ENCODE measurements around the gene TMC2. TPM values are rescaled to one million over a fixed set of nuclear protein-coding genes. Genes with fewer than 3 reads are reported as not detected.
"Not testable (repeated sequence)": the region's sequence is repeated elsewhere in the genome, so short reads cannot be mapped to it uniquely, and the experiment has no call there.

The TMC2 gene
- total RNA-seq, 2 experiments from 2014 or later, result not detected

DNA sequence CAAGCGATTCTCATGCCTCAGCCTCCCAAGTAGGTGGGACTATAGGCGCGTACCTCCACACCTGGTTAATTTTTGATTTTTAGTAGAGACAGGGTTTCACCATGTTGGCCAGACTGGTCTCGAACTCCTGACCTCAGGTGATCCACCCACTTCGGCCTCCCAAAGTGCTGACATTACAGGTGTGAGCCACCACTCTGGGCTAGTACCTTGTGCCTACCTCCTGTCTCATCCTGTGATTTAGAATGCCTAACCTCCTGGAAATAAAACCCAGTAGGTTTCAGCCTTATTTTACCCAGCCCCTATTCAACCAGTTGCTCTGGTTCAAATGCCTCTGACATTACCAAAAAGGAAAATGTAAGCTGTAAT, 10.2 kb upstream of the TMC2 start:
- H3K4me3 Mint-ChIP-seq; H3K36me3 Mint-ChIP-seq; H3K9me3 Mint-ChIP-seq; POLR2A ChIA-PET; H3K27ac Mint-ChIP-seq; H3K27me3 Mint-ChIP-seq; DNase-seq; intact Hi-C loops (cut with micrococcal nuclease): not testable (repeated sequence)
- CTCF ChIA-PET, result interaction anchor here (0.6 kb wide), 1 partner anchor 42 kb away, joined by 3 read pairs; no protein-coding TSS in a partner anchor
- peaks cover 14% of the 10 kb centered on the region for H3K4me1 Mint-ChIP-seq (ENCODE audit: low read depth)

DNA sequence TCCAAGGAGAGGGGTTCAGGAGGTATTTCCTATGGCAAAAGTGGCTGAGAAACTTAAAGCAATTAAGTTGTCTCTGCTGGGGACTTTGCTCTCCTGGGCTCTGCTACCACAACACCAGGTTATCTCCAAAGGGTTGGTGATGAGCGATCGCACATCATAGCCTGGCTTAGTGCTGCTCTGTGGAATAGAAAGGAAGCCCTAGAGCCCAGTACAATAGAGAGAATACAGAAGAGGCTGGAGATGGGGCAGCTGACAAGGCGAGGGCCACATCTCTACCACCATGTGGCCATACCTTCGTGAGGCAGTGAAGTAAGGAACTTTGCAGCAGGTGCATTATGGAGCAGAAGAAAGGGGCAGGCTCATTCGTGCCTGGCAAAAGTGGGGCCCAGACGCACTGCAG, 8.6 kb upstream of the TMC2 start:
- ChIA-PET POLR2A (no interaction called here), CTCF (no interaction called here)
- Mint-ChIP-seq H3K27me3 (no peaks in the 10 kb centered on the region), H3K4me1 (ENCODE audit: low read depth) (peaks cover 11% of the 10 kb centered on the region), H3K9me3 (no peaks in the 10 kb centered on the region), H3K27ac (no peak overlapping the region), H3K4me3 (no peak overlapping the region), H3K36me3 (no peaks in the 10 kb centered on the region)
- intact Hi-C loops (cut with micrococcal nuclease), result no loop called here
- DNase-seq, result no peak

DNA sequence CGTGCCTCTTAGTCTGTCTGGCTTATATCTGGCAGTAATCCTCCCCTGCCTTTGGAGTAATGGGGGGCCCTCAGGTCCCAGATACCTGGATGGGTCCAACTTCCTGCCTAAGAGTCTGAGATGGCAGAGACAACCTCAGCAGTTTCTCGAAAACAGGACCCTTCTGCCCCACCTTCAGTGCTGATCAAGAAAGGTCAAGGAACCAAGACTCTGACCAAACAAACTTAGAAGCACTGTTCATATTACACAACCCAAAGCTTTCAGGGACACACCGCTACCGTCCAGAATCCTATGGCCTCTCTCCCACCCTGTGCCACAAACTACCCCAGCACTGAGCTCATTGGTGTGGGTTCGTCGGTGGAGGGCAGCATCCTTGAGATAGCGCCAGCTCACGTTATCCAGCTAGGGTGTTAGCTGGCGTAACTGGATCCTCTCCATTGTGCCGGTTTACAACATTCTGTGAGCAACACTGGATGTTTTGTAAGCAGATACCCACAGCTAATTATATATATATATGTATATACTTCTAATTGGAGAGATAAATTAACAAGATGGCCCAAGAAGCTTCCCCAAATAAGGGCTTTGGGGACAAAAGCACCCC, 7.6 kb upstream of the TMC2 start:
- POLR2A ChIA-PET, result no interaction called here
- peaks cover 11% of the 10 kb centered on the region for H3K4me1 Mint-ChIP-seq (ENCODE audit: low read depth)
- H3K4me3 Mint-ChIP-seq, result no peak overlapping the region
- no peaks in the 10 kb centered on the region for H3K36me3 Mint-ChIP-seq
- no peaks in the 10 kb centered on the region for H3K9me3 Mint-ChIP-seq
- H3K27me3 Mint-ChIP-seq, result peaks cover 5% of the 10 kb centered on the region
- H3K27ac Mint-ChIP-seq, result no peak overlapping the region
- DNase-seq, result no peak
- intact Hi-C loops (cut with micrococcal nuclease), result no loop called here
- CTCF ChIA-PET, result interaction anchor here (5.1 kb wide), 1 partner anchor 8 kb away, joined by 37 read pairs; no protein-coding TSS in a partner anchor

DNA sequence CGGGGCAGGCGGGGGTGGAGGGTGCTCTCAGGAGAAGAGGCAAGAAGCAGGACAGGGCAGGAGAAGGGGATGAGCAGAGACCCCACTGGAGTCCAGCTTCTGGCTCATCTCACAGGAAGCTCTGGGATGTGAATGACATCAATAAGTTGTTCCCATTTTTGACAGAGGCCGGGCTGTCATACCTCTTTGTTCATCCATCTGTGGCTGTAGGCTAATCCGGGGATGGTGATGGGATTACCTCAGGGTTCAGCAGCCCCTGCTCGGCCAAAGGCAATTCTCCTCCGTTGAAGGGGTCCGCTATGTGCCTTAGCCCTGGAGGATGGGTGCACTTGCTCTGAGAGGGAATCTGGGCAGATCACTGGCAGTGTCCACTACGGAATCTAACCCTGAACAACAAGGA, 3.3 kb upstream of the TMC2 start:
- H3K4me3 Mint-ChIP-seq, result no peak overlapping the region
- H3K27me3 Mint-ChIP-seq, result peaks cover 20% of the 10 kb centered on the region
- no peaks in the 10 kb centered on the region for H3K4me1 Mint-ChIP-seq (ENCODE audit: low read depth)
- no peak for DNase-seq
- intact Hi-C loops (cut with micrococcal nuclease), result no loop called here
- H3K9me3 Mint-ChIP-seq, result no peaks in the 10 kb centered on the region
- H3K36me3 Mint-ChIP-seq, result no peaks in the 10 kb centered on the region
- H3K27ac Mint-ChIP-seq, result no peak overlapping the region
- POLR2A ChIA-PET, result no interaction called here
- CTCF ChIA-PET, result interaction anchor here (5.1 kb wide), 1 partner anchor 12 kb away, joined by 37 read pairs; no protein-coding TSS in a partner anchor

DNA sequence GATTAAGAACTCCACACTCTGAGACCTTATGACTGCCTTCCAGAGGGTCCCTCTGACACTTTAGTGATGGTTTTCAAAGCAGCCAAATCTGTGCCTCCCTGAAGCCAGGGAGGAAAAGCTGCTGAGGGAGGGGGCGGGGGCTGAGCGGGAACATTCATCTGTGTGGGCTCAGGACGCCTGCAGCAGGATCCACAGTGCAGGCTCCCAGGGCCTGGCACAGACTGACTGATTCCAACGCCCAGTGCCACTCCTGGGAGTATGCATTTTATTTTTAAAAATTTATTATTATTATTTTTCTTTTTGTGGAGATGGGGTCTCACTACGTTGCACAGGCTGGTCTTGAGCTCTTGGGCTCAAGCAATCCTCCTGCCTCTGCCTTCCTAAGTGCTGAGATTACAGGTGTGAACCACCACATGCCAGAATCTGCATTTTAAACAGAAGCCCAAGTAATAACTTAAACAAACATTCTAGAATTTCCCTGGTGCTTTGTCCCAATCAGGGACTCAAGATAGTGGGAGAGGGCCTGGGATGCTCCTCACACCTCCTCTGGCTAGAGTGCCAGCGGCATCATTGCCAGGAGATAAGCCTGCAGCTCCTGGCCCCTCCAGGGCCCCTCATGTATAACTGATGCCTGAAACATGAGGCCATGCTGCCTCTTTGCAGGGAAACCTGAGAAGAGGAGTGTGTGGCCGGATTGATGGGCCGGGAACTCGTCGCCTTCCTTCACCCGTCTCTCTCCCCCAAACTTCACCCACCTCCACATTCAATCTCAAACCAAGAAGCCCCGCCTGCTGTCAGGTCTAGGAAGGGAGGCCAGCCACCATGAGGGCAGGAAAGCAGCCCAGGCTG, 438 bp upstream of the TMC2 start:
- Mint-ChIP-seq H3K36me3 (no peaks in the 10 kb centered on the region), H3K4me1 (ENCODE audit: low read depth) (no peaks in the 10 kb centered on the region), H3K27me3 (peaks cover 36% of the 10 kb centered on the region), H3K27ac (no peak overlapping the region), H3K9me3 (no peaks in the 10 kb centered on the region), H3K4me3 (no peak overlapping the region)
- ChIA-PET CTCF (interaction anchor here (0.7 kb wide), 1 partner anchor 12 kb away, joined by 3 read pairs; no protein-coding TSS in a partner anchor), POLR2A (no interaction called here)
- intact Hi-C loops (cut with micrococcal nuclease), result no loop called here
- no peak for DNase-seq

DNA sequence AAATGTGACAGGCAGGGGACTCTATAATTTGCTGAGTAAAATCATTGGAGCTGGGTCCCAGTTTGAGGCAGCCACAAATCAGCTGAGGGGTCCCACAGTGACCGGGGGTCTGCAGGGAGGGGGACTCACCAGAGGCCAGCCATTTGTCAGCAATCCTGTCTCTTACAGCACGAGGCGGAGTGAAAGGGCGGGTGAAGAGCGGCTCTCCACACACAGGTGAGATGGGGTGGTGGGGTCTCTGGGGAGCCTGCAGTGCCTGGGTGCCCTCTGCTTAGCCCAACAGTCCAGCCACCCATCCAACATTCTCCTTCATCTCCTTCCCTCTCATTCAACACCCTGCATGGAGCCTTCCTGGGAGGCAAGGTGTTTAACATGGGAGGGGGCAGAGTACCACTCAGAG, 728 bp downstream of the TMC2 start:
- no peak for DNase-seq
- Mint-ChIP-seq H3K4me1 (ENCODE audit: low read depth) (no peaks in the 10 kb centered on the region), H3K27me3 (peaks cover 37% of the 10 kb centered on the region), H3K4me3 (no peak overlapping the region), H3K36me3 (no peaks in the 10 kb centered on the region), H3K27ac (no peak overlapping the region), H3K9me3 (no peaks in the 10 kb centered on the region)
- CTCF ChIA-PET, result interaction anchor here (1.2 kb wide), 1 partner anchor 15 kb away, joined by 3 read pairs; no protein-coding TSS in a partner anchor
- intact Hi-C loops (cut with micrococcal nuclease), result no loop called here
- POLR2A ChIA-PET, result no interaction called here

DNA sequence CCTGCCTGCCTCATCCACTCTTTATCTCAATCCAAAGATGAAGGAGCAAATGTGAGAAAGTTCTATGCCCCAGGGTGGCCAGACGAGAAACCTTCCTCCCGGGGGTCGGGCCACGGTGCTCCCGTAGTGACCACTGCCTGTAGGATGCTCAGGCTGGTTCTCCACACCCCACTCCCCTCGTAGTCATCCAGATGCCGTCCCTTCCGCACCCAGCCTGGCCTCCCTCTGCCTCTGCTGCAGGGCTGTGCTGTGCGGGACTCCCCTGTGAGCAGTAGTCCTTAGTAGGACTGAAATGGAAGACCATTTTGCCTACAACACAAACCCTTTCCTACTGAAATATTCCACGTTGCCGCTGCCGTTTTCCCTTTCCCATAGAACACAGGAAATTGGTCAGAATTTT, 2.0 kb downstream of the TMC2 start:
- no peak overlapping the region for H3K27ac Mint-ChIP-seq
- no peaks in the 10 kb centered on the region for H3K4me1 Mint-ChIP-seq (ENCODE audit: low read depth)
- H3K9me3 Mint-ChIP-seq, result no peaks in the 10 kb centered on the region
- H3K36me3 Mint-ChIP-seq, result no peaks in the 10 kb centered on the region
- H3K27me3 Mint-ChIP-seq, result peaks cover 39% of the 10 kb centered on the region
- no peak for DNase-seq
- no peak overlapping the region for H3K4me3 Mint-ChIP-seq
- POLR2A ChIA-PET, result no interaction called here
- CTCF ChIA-PET, result no interaction called here
- intact Hi-C loops (cut with micrococcal nuclease), result no loop called here

DNA sequence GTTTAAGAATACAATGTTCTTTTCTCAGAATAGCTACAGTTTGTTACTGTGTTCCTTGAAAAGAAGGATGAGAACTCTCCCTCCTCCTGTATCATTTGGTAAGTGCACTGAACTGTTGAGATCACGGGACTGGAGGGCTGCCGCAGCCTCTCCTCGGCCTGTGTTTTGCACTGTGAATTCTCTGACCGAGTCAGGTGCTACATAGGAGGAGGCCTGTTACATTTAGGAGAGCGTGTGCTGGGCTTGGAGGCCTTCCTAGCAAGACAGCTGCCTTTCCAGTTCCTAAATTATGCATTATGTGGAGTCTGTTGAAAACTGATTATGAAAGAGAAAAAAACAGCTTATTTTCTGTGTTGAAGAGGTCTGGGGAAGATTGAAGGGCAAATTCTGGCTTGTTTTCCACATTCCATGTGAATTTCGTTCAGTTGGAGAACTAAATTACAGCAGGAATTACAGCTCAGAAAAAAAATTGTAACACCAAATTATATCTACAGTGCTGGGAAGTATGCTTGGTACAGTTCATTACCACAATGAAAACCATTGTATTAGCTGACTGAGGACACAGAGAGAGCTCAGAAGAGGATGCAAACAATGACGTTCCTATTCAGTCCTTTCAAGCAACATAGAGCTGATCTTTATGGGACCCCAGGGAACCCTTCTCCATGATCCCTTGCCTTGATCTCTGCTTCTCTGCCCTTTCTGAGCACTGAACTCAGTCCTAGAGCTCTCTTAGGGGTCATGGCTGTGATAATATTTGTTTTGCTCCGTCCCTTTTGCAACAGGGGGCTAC, 2.8 kb downstream of the TMC2 start:
- no peaks in the 10 kb centered on the region for H3K9me3 Mint-ChIP-seq
- H3K27me3 Mint-ChIP-seq, result peaks cover 34% of the 10 kb centered on the region
- no peak overlapping the region for H3K4me3 Mint-ChIP-seq
- intact Hi-C loops (cut with micrococcal nuclease), result no loop called here
- ChIA-PET POLR2A (no interaction called here), CTCF (interaction anchor here (0.6 kb wide), 1 partner anchor 17 kb away, joined by 3 read pairs; no protein-coding TSS in a partner anchor)
- no peak overlapping the region for H3K27ac Mint-ChIP-seq
- DNase-seq, result no peak
- no peaks in the 10 kb centered on the region for H3K4me1 Mint-ChIP-seq (ENCODE audit: low read depth)
- H3K36me3 Mint-ChIP-seq, result no peaks in the 10 kb centered on the region

DNA sequence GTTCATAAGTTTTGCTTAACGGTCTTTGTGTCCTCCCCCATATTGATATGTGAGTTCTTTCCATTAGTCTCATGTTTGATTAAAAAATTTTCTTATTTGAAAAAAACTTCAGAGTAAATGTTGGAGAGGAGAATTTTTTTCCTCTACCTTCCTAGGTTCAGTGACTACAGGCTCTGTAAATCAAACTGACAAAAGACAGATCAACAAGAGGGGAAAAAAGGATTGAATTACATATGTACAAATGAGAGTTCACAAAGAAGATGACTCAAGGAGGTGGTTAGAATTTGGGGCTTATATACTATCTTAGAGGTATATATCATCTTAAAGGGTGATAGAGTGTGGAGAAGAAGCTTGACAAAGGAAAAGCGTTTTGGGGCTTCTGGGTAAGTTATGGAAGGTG, 5.6 kb downstream of the TMC2 start:
- H3K27ac Mint-ChIP-seq, result no peak overlapping the region
- no peaks in the 10 kb centered on the region for H3K9me3 Mint-ChIP-seq
- DNase-seq, result no peak
- no peak overlapping the region for H3K4me3 Mint-ChIP-seq
- ChIA-PET CTCF (interaction anchor here (0.6 kb wide), 1 partner anchor 173 kb away, joined by 3 read pairs; no protein-coding TSS in a partner anchor), POLR2A (no interaction called here)
- H3K36me3 Mint-ChIP-seq, result no peaks in the 10 kb centered on the region
- intact Hi-C loops (cut with micrococcal nuclease), result no loop called here
- H3K27me3 Mint-ChIP-seq, result peaks cover 36% of the 10 kb centered on the region
- no peaks in the 10 kb centered on the region for H3K4me1 Mint-ChIP-seq (ENCODE audit: low read depth)

DNA sequence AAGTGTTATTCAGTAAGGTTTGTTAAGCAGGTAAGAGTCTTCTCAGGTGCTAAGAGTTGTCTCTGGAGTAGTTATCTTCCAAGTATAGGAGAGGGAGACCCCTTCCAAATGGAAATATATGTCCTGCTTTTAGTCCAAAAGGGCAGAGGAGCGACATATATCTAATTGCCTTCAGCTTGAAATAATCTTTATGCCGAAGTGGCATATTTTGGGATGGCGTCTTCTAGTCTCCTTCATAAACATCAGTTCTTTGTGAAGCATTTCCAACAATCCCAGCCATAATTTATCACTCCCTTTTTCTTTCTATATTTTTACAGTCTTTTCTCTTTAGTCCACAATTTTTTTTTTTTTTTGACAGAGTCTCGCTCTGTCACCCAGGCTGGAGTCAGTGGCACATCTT, 6.0 kb downstream of the TMC2 start:
- H3K27ac Mint-ChIP-seq, result no peak overlapping the region
- DNase-seq, result no peak
- no peaks in the 10 kb centered on the region for H3K4me1 Mint-ChIP-seq (ENCODE audit: low read depth)
- intact Hi-C loops (cut with micrococcal nuclease), result no loop called here
- ChIA-PET CTCF (interaction anchor here (0.6 kb wide), 1 partner anchor 173 kb away, joined by 3 read pairs; no protein-coding TSS in a partner anchor), POLR2A (no interaction called here)
- peaks cover 34% of the 10 kb centered on the region for H3K27me3 Mint-ChIP-seq
- H3K9me3 Mint-ChIP-seq, result no peaks in the 10 kb centered on the region
- H3K4me3 Mint-ChIP-seq, result no peak overlapping the region
- no peaks in the 10 kb centered on the region for H3K36me3 Mint-ChIP-seq

DNA sequence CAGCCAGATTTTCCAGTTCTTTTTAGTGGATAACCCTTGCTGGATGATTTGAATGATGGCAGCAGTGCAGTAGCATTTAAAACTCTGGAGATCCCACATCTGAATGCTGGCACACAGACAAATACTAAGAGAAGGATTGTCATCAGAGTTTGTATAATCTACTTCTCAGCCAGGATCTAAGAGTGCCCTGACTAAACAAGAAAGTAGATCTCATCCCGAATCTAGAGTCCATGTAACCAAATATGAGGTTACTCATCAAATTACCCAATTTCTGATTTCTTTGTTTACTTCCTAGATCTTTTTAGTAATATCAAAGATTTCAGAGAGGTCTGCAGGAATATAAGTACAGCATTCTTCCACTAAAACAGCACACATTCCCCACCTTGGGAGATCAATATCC, 7.8 kb downstream of the TMC2 start:
- Mint-ChIP-seq H3K4me3 (no peak overlapping the region), H3K27me3 (peaks cover 23% of the 10 kb centered on the region), H3K9me3 (no peaks in the 10 kb centered on the region), H3K27ac (no peak overlapping the region), H3K36me3 (no peaks in the 10 kb centered on the region), H3K4me1 (ENCODE audit: low read depth) (no peaks in the 10 kb centered on the region)
- CTCF ChIA-PET, result interaction anchor here (0.9 kb wide), 1 partner anchor 20 kb away, joined by 3 read pairs; no protein-coding TSS in a partner anchor
- POLR2A ChIA-PET, result no interaction called here
- DNase-seq, result no peak
- intact Hi-C loops (cut with micrococcal nuclease), result no loop called here

DNA sequence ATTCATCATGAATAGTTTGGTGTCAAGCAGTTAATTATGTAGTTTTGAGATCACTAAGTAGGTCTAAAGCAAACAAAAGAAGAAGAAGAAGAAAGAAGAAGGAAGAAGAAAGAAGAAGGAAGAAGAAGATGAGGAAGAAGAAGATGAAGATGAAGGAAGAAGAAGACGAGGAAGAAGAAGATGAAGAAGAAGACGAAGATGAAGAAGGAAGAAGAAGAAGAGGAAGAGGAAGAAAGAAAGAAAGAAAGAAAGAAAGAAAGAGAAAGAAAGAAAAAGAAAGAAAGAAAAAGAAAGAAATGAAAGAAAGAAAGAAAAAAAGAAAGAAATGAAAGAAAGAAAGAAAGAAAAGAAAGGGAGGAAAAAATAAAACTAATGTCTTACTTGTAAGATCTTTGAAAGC, 9.2 kb downstream of the TMC2 start:
- CTCF ChIA-PET, result interaction anchor here (1.4 kb wide), 1 partner anchor 24 kb away, joined by 8 read pairs; no protein-coding TSS in a partner anchor
- peaks cover 24% of the 10 kb centered on the region for H3K27me3 Mint-ChIP-seq
- H3K9me3 Mint-ChIP-seq, result no peaks in the 10 kb centered on the region
- no peak overlapping the region for H3K4me3 Mint-ChIP-seq
- POLR2A ChIA-PET, result no interaction called here
- no peak overlapping the region for H3K27ac Mint-ChIP-seq
- intact Hi-C loops (cut with micrococcal nuclease), result no loop called here
- DNase-seq, result no peak
- no peaks in the 10 kb centered on the region for H3K36me3 Mint-ChIP-seq
- no peaks in the 10 kb centered on the region for H3K4me1 Mint-ChIP-seq (ENCODE audit: low read depth)
